ENCODE measurements around the gene RGS10.
"Not testable (repeated sequence)": the region's sequence is repeated elsewhere in the genome, so short reads cannot be mapped to it uniquely, and the experiment has no call there.

The RGS10 gene

GRCh38 chr10:119538632-119539358 lies 3.7 kb downstream of the RGS10 start:
- peak; percentile 44 for DNase-seq

- DNase-seq = no peak
These were observed 4.4 kb downstream of the RGS10 start for GRCh38 chr10:119537953-119538630.

GRCh38 chr10:119536508-119537025 lies 6.0 kb downstream of the RGS10 start:
- no peak for DNase-seq

GRCh38 chr10:119535837-119536507 lies 6.5 kb downstream of the RGS10 start:
- DNase-seq = no peak

GRCh38 chr10:119535305-119535704 lies 7.2 kb downstream of the RGS10 start:
- no peak for DNase-seq

- DNase-seq = no peak
These were observed 9.0 kb downstream of the RGS10 start for GRCh38 chr10:119533473-119533872.

- not testable (repeated sequence) for DNase-seq
These were observed 9.7 kb downstream of the RGS10 start for GRCh38 chr10:119532791-119533190.

- not testable (repeated sequence) for DNase-seq
These were observed 10.3 kb downstream of the RGS10 start for GRCh38 chr10:119532251-119532650.

GRCh38 chr10:119531067-119531466 lies 11.5 kb downstream of the RGS10 start:
- DNase-seq = no peak

GRCh38 chr10:119528663-119529237 lies 13.8 kb downstream of the RGS10 start:
- DNase-seq = not testable (repeated sequence)

GRCh38 chr10:119526621-119527592 lies 15.6 kb downstream of the RGS10 start:
- DNase-seq = no peak

GRCh38 chr10:119526149-119526548 lies 16.4 kb downstream of the RGS10 start:
- DNase-seq = no peak

GRCh38 chr10:119525116-119525515 lies 17.4 kb downstream of the RGS10 start:
- no peak for DNase-seq

GRCh38 chr10:119524720-119525070 lies 17.8 kb downstream of the RGS10 start:
- DNase-seq = no peak

- DNase-seq = no peak
These were observed 18.4 kb downstream of the RGS10 start for GRCh38 chr10:119523895-119524719.

GRCh38 chr10:119522747-119523426 lies 19.6 kb downstream of the RGS10 start:
- no peak for DNase-seq

- DNase-seq = no peak
These were observed 20.9 kb downstream of the RGS10 start for GRCh38 chr10:119521443-119522204.

GRCh38 chr10:119520283-119520682 lies 22.2 kb downstream of the RGS10 start:
- DNase-seq = no peak

- DNase-seq = no peak
These were observed 23.6 kb downstream of the RGS10 start for GRCh38 chr10:119518936-119519335.

- DNase-seq = no peak
These were observed 24.3 kb downstream of the RGS10 start for GRCh38 chr10:119518176-119518575.

All from activated CD4-positive, alpha-beta T cell treated with anti-CD3 and anti-CD28 coated beads, Interleukin-2, amount 50 U/mL, for 16 hours (primary cell).